ENCODE results near the gene KRTAP2-3. TPM values are rescaled to one million over a fixed set of nuclear protein-coding genes. Genes with fewer than 3 reads are reported as not detected.
"Not testable (repeated sequence)": the region's sequence is repeated elsewhere in the genome, so short reads cannot be mapped to it uniquely, and the experiment has no call there.

Gene KRTAP2-3
- total and polyA plus RNA-seq, 2 experiments from 2014 or later: not detected

- H4K20me1 ChIP-seq (replicated peaks; ENCODE audit: insufficient read depth): no peaks in the 10 kb centered on the region
- no peak within 1 kb of the TSS for H2AFZ ChIP-seq
- H3K36me3 ChIP-seq (ENCODE audit: insufficient read depth): no peaks in the 10 kb centered on the region
- peak; percentile 41; the same call in 2 of the 3 replicates for ATAC-seq
- no peak for DNase-seq (ENCODE audit: low spot score)
- no peak for TF ChIP-seq EZH2 (IDR thresholded peaks at IDR 0.05; ENCODE audit: low read depth, unreplicated experiment)
- no peak for TF ChIP-seq ETS1 (IDR thresholded peaks at IDR 0.05)
- no peak for TF ChIP-seq CREB1 (CRISPR knock-in tag; IDR thresholded peaks at IDR 0.05; ENCODE audit: low read depth)
- TF ChIP-seq EZH2phosphoT487 (IDR thresholded peaks at IDR 0.05; ENCODE audit: unreplicated experiment): no peak
- no peak for TF ChIP-seq ZNF331 (CRISPR knock-in tag; IDR thresholded peaks at IDR 0.05; ENCODE audit: low read depth)
- TF ChIP-seq JUNB (IDR thresholded peaks at IDR 0.05; ENCODE audit: unreplicated experiment): no peak
- Mint-ChIP-seq H3K27ac (no peak within 1 kb of the TSS), H3K4me1 (no peaks in the 10 kb centered on the region), H3K9me3 (no peaks in the 10 kb centered on the region), H3K27me3 (ENCODE audit: insufficient read depth, low read depth, poor library complexity) (no peaks in the 10 kb centered on the region), H3K36me3 (ENCODE audit: low read depth) (no peaks in the 10 kb centered on the region), H3K4me3 (no peak within 1 kb of the TSS)
- no peak within 1 kb of the TSS for H3K4me3 ChIP-seq
- H3K27ac ChIP-seq (ENCODE audit: low read depth): no peak within 1 kb of the TSS
- no peaks in the 10 kb centered on the region for H3F3A ChIP-seq (replicated peaks; ENCODE audit: low read depth)
- no peak within 1 kb of the TSS for H3K4me2 ChIP-seq
- H3K27me3 ChIP-seq (ENCODE audit: insufficient read depth): no peaks in the 10 kb centered on the region
- no peaks in the 10 kb centered on the region for H3K4me1 ChIP-seq (ENCODE audit: insufficient read depth)
- no peaks in the 10 kb centered on the region for H3K79me2 ChIP-seq (replicated peaks; ENCODE audit: insufficient read depth)
- H3K9me2 ChIP-seq (ENCODE audit: insufficient read depth): no peaks in the 10 kb centered on the region; the same call in none of the 2 replicates
Measured at GRCh38 chr17:41065829-41066624, 6.1 kb upstream of the KRTAP2-3 start, which contains the start of gene KRTAP2-4. Gene KRTAP2-4 (minus strand): TSS chr17:41065879. CDS start chr17:41065845, 34 bp downstream.

GRCh38 chr17:41065016-41065689, 5.2 kb upstream of the KRTAP2-3 start:
- H3K4me1 Mint-ChIP-seq; H3K36me3 ChIP-seq (ENCODE audit: insufficient read depth); H3K27ac Mint-ChIP-seq; H3K27ac ChIP-seq (ENCODE audit: low read depth); H3F3A ChIP-seq (replicated peaks; ENCODE audit: low read depth); DNase-seq (ENCODE audit: low spot score); H4K20me1 ChIP-seq (replicated peaks; ENCODE audit: insufficient read depth); H3K9me3 Mint-ChIP-seq; H3K36me3 Mint-ChIP-seq (ENCODE audit: low read depth); H3K4me2 ChIP-seq; H3K27me3 Mint-ChIP-seq (ENCODE audit: insufficient read depth, low read depth, poor library complexity); H2AFZ ChIP-seq; H3K4me3 Mint-ChIP-seq; H3K9me2 ChIP-seq (ENCODE audit: insufficient read depth); H3K27me3 ChIP-seq (ENCODE audit: insufficient read depth); H3K4me1 ChIP-seq (ENCODE audit: insufficient read depth); H3K79me2 ChIP-seq (replicated peaks; ENCODE audit: insufficient read depth); H3K4me3 ChIP-seq: not testable (repeated sequence)
- peak; percentile 48 for ATAC-seq

GRCh38 chr17:41064301-41064700, 4.4 kb upstream of the KRTAP2-3 start:
- no peaks in the 10 kb centered on the region for H3K36me3 Mint-ChIP-seq (ENCODE audit: low read depth)
- no peaks in the 10 kb centered on the region for H3K27me3 Mint-ChIP-seq (ENCODE audit: insufficient read depth, low read depth, poor library complexity)
- H3K4me3 ChIP-seq: no peak overlapping the region
- no peak for TF ChIP-seq ZNF331 (CRISPR knock-in tag; IDR thresholded peaks at IDR 0.05; ENCODE audit: low read depth)
- TF ChIP-seq ZNF114 (CRISPR knock-in tag; IDR thresholded peaks at IDR 0.05): no peak
- TF ChIP-seq JUNB (IDR thresholded peaks at IDR 0.05; ENCODE audit: unreplicated experiment): no peak
- no peak for TF ChIP-seq ZNF462 (CRISPR knock-in tag; IDR thresholded peaks at IDR 0.05)

More at GRCh38 chr17:41064301-41064700, 4.4 kb upstream of the KRTAP2-3 start:
- DNase-seq (ENCODE audit: low spot score) (no peak), ATAC-seq (no peak)
- H3K79me2 ChIP-seq (replicated peaks; ENCODE audit: insufficient read depth): no peaks in the 10 kb centered on the region
- no peak overlapping the region for H3K4me2 ChIP-seq
- H2AFZ ChIP-seq: no peak overlapping the region
- Mint-ChIP-seq H3K4me1 (peaks cover 2% of the 10 kb centered on the region), H3K27ac (no peak overlapping the region), H3K9me3 (no peaks in the 10 kb centered on the region), H3K4me3 (no peak overlapping the region)
- no peaks in the 10 kb centered on the region for H3F3A ChIP-seq (replicated peaks; ENCODE audit: low read depth)
- H3K27me3 ChIP-seq (ENCODE audit: insufficient read depth): no peaks in the 10 kb centered on the region
- no peaks in the 10 kb centered on the region for H4K20me1 ChIP-seq (replicated peaks; ENCODE audit: insufficient read depth)
- H3K9me2 ChIP-seq (ENCODE audit: insufficient read depth): no peaks in the 10 kb centered on the region; the same call in none of the 2 replicates
- H3K36me3 ChIP-seq (ENCODE audit: insufficient read depth): no peaks in the 10 kb centered on the region
- 0 out of 2 replicates have a peak, but pooled peaks cover 2% of the 10 kb centered on the region for H3K4me1 ChIP-seq (ENCODE audit: insufficient read depth)
- no peak overlapping the region for H3K27ac ChIP-seq (ENCODE audit: low read depth)

Measured in GM23338 (cell line).